ENCODE measurements around the gene IL3.

The IL3 gene

GRCh38 chr5:132026516-132027008 lies 33.9 kb upstream of the IL3 start:
- peak in 1 of 2 donors; percentile 58 for DNase-seq (ENCODE audit: low read depth in 2 of 2)

- DNase-seq (ENCODE audit: low read depth in 2 of 2): no peak
These were observed 33.4 kb upstream of the IL3 start for GRCh38 chr5:132027027-132027426.

GRCh38 chr5:132029609-132030330 lies 30.7 kb upstream of the IL3 start:
- DNase-seq (ENCODE audit: low read depth in 2 of 2): no peak

- DNase-seq (ENCODE audit: low read depth in 2 of 2): no peak
These were observed 29.8 kb upstream of the IL3 start for GRCh38 chr5:132030610-132031009.

GRCh38 chr5:132032196-132032595 lies 28.3 kb upstream of the IL3 start:
- no peak for DNase-seq (ENCODE audit: low read depth in 2 of 2)

- no peak for DNase-seq (ENCODE audit: low read depth in 2 of 2)
These were observed 27.3 kb upstream of the IL3 start for GRCh38 chr5:132033122-132033521.

- no peak for DNase-seq (ENCODE audit: low read depth in 2 of 2)
These were observed 23.1 kb upstream of the IL3 start for GRCh38 chr5:132037353-132037752.

- no peak for DNase-seq (ENCODE audit: low read depth in 2 of 2)
These were observed 16.2 kb upstream of the IL3 start for GRCh38 chr5:132044207-132044606.

GRCh38 chr5:132046880-132047299 lies 13.6 kb upstream of the IL3 start:
- DNase-seq (ENCODE audit: low read depth in 2 of 2): no peak

GRCh38 chr5:132049093-132049492 lies 11.4 kb upstream of the IL3 start:
- no peak for DNase-seq (ENCODE audit: low read depth in 2 of 2)

GRCh38 chr5:132049559-132049958 lies 10.9 kb upstream of the IL3 start:
- DNase-seq (ENCODE audit: low read depth in 2 of 2): no peak

GRCh38 chr5:132050136-132050535 lies 10.3 kb upstream of the IL3 start:
- no peak for DNase-seq (ENCODE audit: low read depth in 2 of 2)

GRCh38 chr5:132050661-132051552 lies 9.5 kb upstream of the IL3 start:
- DNase-seq (ENCODE audit: low read depth in 2 of 2): no peak

GRCh38 chr5:132052520-132052919 lies 7.9 kb upstream of the IL3 start:
- no peak for DNase-seq (ENCODE audit: low read depth in 2 of 2)

GRCh38 chr5:132053483-132053882 lies 7.0 kb upstream of the IL3 start:
- DNase-seq (ENCODE audit: low read depth in 2 of 2): no peak

GRCh38 chr5:132054031-132054696 lies 6.3 kb upstream of the IL3 start:
- no peak for DNase-seq (ENCODE audit: low read depth in 2 of 2)

GRCh38 chr5:132054697-132055440 lies 5.6 kb upstream of the IL3 start:
- no peak for DNase-seq (ENCODE audit: low read depth in 2 of 2)

- DNase-seq (ENCODE audit: low read depth in 2 of 2): no peak
These were observed 5.0 kb upstream of the IL3 start for GRCh38 chr5:132055441-132055807.

- peak; percentile 30 to 55 for DNase-seq (ENCODE audit: low read depth in 2 of 2)
These were observed 4.4 kb upstream of the IL3 start for GRCh38 chr5:132055808-132056609.

- DNase-seq (ENCODE audit: low read depth in 2 of 2): no peak
These were observed 3.6 kb upstream of the IL3 start for GRCh38 chr5:132056610-132057497.
